OCI-LY7 (cell line): ENCODE measurements around the gene ZDHHC22. TPM values are rescaled to one million over a fixed set of nuclear protein-coding genes. Genes with fewer than 3 reads are reported as not detected.

Experiments used
- BruUV-seq: library from RNA; stranded (reverse); fragments of 400-500 nt; replicated peaks from 2 replicates; lab custom pipeline; 2021; lab: Mats Ljungman, UMichigan
- CTCF ChIA-PET: fragments of 300-600 bp; sonication (Branson Sonifier 250); formaldehyde crosslinking; loops from one replicate; lab custom pipeline; 2022; ENCODE audit warnings: antibody characterized with exemption; ENCODE audit not compliant: unreplicated experiment; lab: Charles Lee
- POLR2A ChIA-PET: fragments of 300-600 bp; sonication (Branson Sonifier 250); formaldehyde crosslinking; loops from one replicate; lab custom pipeline; 2022; ENCODE audit warnings: antibody characterized with exemption; lab: Charles Lee
- DNase-seq: peaks from one replicate; pipeline ENCODE4 v3.0.0-alpha.2; 2015; ENCODE audit warnings: low spot score
- H2AFZ ChIP-seq: fragments of 200-600 bp; sonication (generic), shearing (Covaris generic); 2 replicates; pipeline ENCODE4 v1.6.1; 2014; ENCODE audit warnings: mild to moderate bottlenecking, antibody characterized with exemption, low read length, moderate library complexity
- H3K27ac ChIP-seq: fragments of 200-600 bp; sonication (generic); 2 replicates; pipeline ENCODE4 v1.5.1; 2014; ENCODE audit warnings: mixed run types, low read depth, mild to moderate bottlenecking, moderate library complexity, low read length, inconsistent platforms; ENCODE audit not compliant: poor library complexity, severe bottlenecking
- H3K36me3 ChIP-seq: fragments of 200-600 bp; sonication (generic); 2 replicates; pipeline ENCODE4 v1.6.1; 2014; ENCODE audit warnings: mild to moderate bottlenecking, antibody characterized with exemption, low read length, moderate library complexity, mixed read lengths; ENCODE audit not compliant: insufficient read depth
- H3K4me1 ChIP-seq: fragments of 200-600 bp; sonication (generic); 2 replicates; pipeline ENCODE4 v1.5.1; 2014; ENCODE audit warnings: mild to moderate bottlenecking, low read length; ENCODE audit not compliant: insufficient read depth, poor library complexity, severe bottlenecking
- H3K4me2 ChIP-seq: fragments of 200-600 bp; sonication (generic); 2 replicates; pipeline ENCODE4 v1.6.1; 2014; ENCODE audit warnings: mild to moderate bottlenecking, low read length
- H3K4me3 ChIP-seq: fragments of 200-600 bp; sonication (generic); 2 replicates; pipeline ENCODE4 v1.5.1; 2014; ENCODE audit warnings: mild to moderate bottlenecking, low read depth, low read length; ENCODE audit not compliant: poor library complexity, severe bottlenecking
- H3K79me2 ChIP-seq: fragments of 200-600 bp; sonication (generic); 2 replicates; pipeline ENCODE4 v1.6.1; 2016; ENCODE audit warnings: low read depth, mild to moderate bottlenecking, low read length, moderate library complexity, mixed read lengths; ENCODE audit not compliant: insufficient read depth
- H3K9me2 ChIP-seq: fragments of 200-600 bp; sonication (generic); 2 replicates; pipeline ENCODE4 v1.6.1; 2016; ENCODE audit warnings: mild to moderate bottlenecking, low read length, mixed read lengths; ENCODE audit not compliant: insufficient read depth
- H3K9me3 ChIP-seq: fragments of 200-600 bp; sonication (generic); 2 replicates; pipeline ENCODE4 v1.6.1; 2014; ENCODE audit warnings: mild to moderate bottlenecking, mixed run types, low read length, mixed read lengths
- H4K20me1 ChIP-seq: fragments of 200-600 bp; sonication (generic); 2 replicates; pipeline ENCODE4 v1.6.1; 2014; ENCODE audit warnings: mild to moderate bottlenecking, antibody characterized with exemption, low read length, moderate library complexity, mixed read lengths; ENCODE audit not compliant: insufficient read depth
- EZH2phosphoT487 ChIP-seq: fragments of 200-600 bp; sonication (generic); IDR thresholded peaks from 2 replicates; pipeline ENCODE4 v1.6.1; 2018; ENCODE audit warnings: low read depth, borderline replicate concordance, mild to moderate bottlenecking, mixed run types, antibody characterized with exemption, low read length, moderate library complexity, mixed read lengths
- intact Hi-C: fragments of 100-400 bp; cut with micrococcal nuclease; formaldehyde crosslinking; loops from one replicate; pipeline ENCODE4 v1.10.0; 2022; ENCODE audit not compliant: unreplicated experiment
- total RNA-seq, 2 experiments: library from RNA; depleted of rRNA in 1 of 2; stranded (reverse); fragments of >200 nt in 1 of 2; shearing (Covaris generic) in 1 of 2; gene quantifications; 2 replicates each; pipeline ENCODE4 v1.2.3, GENCODE V29; 2014 to 2022
- TF ChIP-seq, protein P1 (sequence below): fragments of 200-600 bp; sonication (generic); conservative IDR thresholded peaks from 2 replicates; pipeline ENCODE4 v1.5.1; 2014; ENCODE audit warnings: mild to moderate bottlenecking, antibody characterized with exemption, low read length, moderate library complexity, mixed read lengths

The ZDHHC22 gene
- total RNA-seq, 2 experiments from 2014 or later: not detected

DNA sequence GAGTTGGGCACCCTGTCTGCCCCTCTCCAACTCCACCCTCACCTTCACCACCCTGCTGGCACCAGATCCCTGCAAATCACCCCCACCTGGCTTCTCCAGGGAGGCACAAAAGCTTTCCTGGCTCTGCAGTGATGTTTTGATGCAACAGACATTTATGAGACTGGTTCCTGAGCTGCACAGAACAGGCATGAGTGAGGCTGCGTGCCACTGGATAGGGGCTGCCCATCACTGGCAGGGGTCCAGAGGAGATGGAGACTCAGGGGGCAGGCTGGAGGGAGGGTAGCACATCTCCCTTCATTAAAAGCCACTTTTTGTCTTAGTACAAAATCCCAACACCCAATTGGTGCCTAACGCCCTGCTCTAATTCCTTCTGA, 17.3 kb upstream of the ZDHHC22 start:
- Histone ChIP-seq H3K36me3 (no peaks in the 10 kb centered on the region), H3K4me1 (no peaks in the 10 kb centered on the region), H3K4me2 (no peak overlapping the region), H3K9me2 (no peaks in the 10 kb centered on the region), H4K20me1 (no peaks in the 10 kb centered on the region), H3K9me3 (no peaks in the 10 kb centered on the region), H3K79me2 (no peaks in the 10 kb centered on the region), H3K27ac (no peak overlapping the region), H2AFZ (no peak overlapping the region), H3K4me3 (no peak overlapping the region)
- intact Hi-C loops: loop anchor here (10.0 kb wide), 1 partner anchor 284 kb away; no protein-coding TSS in a partner anchor
- ChIA-PET POLR2A (no interaction called here), CTCF (no interaction called here)
- BruUV-seq: no TSS peak
- no peak for DNase-seq
- TF ChIP-seq, protein P1, sequence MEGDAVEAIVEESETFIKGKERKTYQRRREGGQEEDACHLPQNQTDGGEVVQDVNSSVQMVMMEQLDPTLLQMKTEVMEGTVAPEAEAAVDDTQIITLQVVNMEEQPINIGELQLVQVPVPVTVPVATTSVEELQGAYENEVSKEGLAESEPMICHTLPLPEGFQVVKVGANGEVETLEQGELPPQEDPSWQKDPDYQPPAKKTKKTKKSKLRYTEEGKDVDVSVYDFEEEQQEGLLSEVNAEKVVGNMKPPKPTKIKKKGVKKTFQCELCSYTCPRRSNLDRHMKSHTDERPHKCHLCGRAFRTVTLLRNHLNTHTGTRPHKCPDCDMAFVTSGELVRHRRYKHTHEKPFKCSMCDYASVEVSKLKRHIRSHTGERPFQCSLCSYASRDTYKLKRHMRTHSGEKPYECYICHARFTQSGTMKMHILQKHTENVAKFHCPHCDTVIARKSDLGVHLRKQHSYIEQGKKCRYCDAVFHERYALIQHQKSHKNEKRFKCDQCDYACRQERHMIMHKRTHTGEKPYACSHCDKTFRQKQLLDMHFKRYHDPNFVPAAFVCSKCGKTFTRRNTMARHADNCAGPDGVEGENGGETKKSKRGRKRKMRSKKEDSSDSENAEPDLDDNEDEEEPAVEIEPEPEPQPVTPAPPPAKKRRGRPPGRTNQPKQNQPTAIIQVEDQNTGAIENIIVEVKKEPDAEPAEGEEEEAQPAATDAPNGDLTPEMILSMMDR: no peak
- no peak for TF ChIP-seq EZH2phosphoT487

DNA sequence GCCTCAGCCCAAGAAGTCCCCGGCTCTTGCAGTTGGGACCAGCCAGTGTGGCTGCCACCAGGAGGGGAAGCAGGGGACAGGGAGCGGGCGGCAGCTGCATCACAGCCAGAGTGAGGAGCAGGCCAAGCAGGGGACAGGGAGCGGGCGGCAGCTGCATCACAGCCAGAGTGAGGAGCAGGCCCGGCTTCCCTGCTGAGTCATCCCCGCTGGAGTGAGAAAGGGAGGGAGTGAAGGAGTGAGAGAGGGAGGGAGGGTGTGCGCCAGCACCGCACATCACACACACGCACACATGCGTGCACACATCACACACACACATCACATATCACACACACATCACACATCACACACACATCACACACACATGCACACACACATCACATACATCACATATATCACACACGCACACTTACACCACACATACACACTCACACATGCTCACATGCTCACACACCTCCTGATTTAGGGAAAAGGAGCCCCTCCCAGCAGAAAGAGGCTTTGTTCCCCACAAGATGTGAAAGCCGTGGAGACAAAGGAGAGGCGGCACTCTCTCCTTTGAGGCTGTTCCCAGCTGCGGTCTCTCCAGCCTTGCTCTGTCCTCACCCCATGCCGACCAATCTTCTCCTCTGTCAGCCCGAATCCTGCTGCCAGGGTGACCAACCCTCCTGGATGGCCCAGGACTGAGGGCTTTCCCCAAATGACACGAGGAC, 16.7 kb upstream of the ZDHHC22 start:
- CTCF ChIA-PET: no interaction called here

More for the DNA sequence above, 16.7 kb upstream of the ZDHHC22 start:
- no peak for TF ChIP-seq EZH2phosphoT487
- TF ChIP-seq, protein P1: no peak
- Histone ChIP-seq H3K9me3 (no peaks in the 10 kb centered on the region), H4K20me1 (no peaks in the 10 kb centered on the region), H3K27ac (no peak overlapping the region), H3K79me2 (no peaks in the 10 kb centered on the region), H3K4me2 (no peak overlapping the region), H3K4me1 (no peaks in the 10 kb centered on the region), H3K36me3 (no peaks in the 10 kb centered on the region), H3K9me2 (no peaks in the 10 kb centered on the region), H3K4me3 (no peak overlapping the region), H2AFZ (no peak overlapping the region)
- intact Hi-C loops: loop anchor here (10.0 kb wide), 1 partner anchor 284 kb away; no protein-coding TSS in a partner anchor
- DNase-seq: no peak
- POLR2A ChIA-PET: no interaction called here
- BruUV-seq: no TSS peak
